ENCODE results near the gene GPC6.

GPC6 gene

DNA sequence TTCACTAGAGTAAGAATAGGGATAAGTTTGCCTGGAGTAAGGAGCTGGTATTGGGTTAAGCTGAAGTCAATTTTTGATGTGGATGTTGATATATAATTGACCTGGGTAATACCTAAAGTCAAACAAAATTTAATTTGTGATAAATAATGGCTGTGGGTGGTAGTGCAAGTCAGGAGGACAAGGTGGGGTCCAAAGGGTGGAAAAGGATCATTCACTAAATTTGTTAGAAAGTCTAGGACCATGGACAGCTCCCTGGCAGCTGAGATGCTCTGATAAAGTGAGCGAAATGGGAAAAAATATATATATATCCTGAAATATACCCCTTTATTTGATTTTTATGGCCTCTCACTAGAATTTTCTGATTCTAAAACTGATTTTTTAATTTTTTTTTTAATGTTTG lies 463.5 kb downstream of the GPC6 start:
- TF ChIP-seq, protein P1, sequence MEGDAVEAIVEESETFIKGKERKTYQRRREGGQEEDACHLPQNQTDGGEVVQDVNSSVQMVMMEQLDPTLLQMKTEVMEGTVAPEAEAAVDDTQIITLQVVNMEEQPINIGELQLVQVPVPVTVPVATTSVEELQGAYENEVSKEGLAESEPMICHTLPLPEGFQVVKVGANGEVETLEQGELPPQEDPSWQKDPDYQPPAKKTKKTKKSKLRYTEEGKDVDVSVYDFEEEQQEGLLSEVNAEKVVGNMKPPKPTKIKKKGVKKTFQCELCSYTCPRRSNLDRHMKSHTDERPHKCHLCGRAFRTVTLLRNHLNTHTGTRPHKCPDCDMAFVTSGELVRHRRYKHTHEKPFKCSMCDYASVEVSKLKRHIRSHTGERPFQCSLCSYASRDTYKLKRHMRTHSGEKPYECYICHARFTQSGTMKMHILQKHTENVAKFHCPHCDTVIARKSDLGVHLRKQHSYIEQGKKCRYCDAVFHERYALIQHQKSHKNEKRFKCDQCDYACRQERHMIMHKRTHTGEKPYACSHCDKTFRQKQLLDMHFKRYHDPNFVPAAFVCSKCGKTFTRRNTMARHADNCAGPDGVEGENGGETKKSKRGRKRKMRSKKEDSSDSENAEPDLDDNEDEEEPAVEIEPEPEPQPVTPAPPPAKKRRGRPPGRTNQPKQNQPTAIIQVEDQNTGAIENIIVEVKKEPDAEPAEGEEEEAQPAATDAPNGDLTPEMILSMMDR (IDR thresholded peaks at IDR 0.05; ENCODE audit: low read length): no peak
- no peak for TF ChIP-seq EZH2 (IDR thresholded peaks at IDR 0.05; ENCODE audit: borderline replicate concordance, low read length)
- Histone ChIP-seq H3K4me2 (ENCODE audit: low read length) (no peak overlapping the region), H3K36me3 (ENCODE audit: insufficient read depth, low read length) (no peaks in the 10 kb centered on the region), H3K9me2 (ENCODE audit: low read depth, low read length) (no peaks in the 10 kb centered on the region), H4K20me1 (ENCODE audit: insufficient read depth, low read length) (no peaks in the 10 kb centered on the region), H3K4me3 (ENCODE audit: low read depth, low read length, poor library complexity, severe bottlenecking) (no peak overlapping the region), H3K9me3 (ENCODE audit: low read length) (no peaks in the 10 kb centered on the region), H3K79me2 (ENCODE audit: insufficient read depth, low read length) (no peaks in the 10 kb centered on the region), H3F3A (ENCODE audit: insufficient read depth, low read length) (no peaks in the 10 kb centered on the region), H2AFZ (ENCODE audit: low read length) (no peak overlapping the region), H3K9ac (ENCODE audit: low read length) (no peak overlapping the region), H3K4me1 (ENCODE audit: insufficient read depth, low read length, severe bottlenecking) (no peaks in the 10 kb centered on the region), H3K27me3 (ENCODE audit: insufficient read depth, low read length) (no peaks in the 10 kb centered on the region), H3K27ac (ENCODE audit: low read depth, low read length, poor library complexity, severe bottlenecking) (no peak overlapping the region)

DNA sequence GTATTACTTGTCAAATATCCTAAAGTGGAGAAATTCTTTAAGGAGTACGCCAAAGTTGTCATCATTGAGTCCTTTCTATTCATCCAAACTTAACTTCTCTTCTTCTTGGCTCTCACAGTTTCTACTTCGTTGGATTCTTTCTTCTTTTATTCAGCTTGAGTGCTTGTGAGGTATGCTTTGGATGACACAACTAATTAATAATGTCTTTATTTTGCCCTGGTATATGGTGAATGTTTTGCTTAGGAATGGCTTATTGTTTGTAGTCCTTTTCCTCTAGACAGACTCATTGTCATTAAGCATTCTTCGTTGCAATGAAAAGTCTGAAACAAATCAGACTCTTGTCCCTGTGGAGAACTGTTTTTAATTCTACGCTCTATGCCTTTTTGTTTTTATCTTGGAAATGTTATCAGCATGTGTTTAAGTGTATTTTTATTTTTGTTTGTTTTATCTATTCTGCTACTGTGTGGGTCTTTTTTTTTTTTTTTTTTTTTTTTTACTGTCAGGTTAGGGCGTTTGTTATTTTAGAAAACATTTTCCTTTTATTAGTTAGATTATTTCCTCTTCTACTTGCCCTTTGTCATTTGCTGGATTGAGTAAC lies 471.5 kb downstream of the GPC6 start:
- TF ChIP-seq EZH2 (IDR thresholded peaks at IDR 0.05; ENCODE audit: borderline replicate concordance, low read length): no peak
- TF ChIP-seq, protein P1 (IDR thresholded peaks at IDR 0.05; ENCODE audit: low read length): no peak
- H3F3A ChIP-seq (ENCODE audit: insufficient read depth, low read length): no peaks in the 10 kb centered on the region

DNA sequence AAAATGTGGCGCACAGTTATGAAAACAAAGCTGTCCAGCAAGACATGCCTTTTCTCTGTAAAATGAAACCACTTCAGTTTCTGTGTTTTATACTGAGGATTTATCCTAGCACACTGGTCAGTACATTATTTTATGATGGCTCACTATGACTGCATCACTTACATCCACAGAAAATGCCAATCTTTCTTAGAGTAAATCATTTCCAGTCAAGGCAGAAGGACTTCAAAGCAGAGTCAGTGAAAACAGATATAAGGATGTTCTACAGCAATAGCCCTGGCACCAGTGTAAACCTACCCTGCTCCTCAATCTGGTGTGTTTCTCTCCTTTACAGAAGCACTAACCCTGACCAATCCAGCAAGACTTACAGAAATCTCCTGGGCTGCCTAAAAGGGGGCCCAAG lies 473.5 kb downstream of the GPC6 start:
- Histone ChIP-seq H4K20me1 (ENCODE audit: insufficient read depth, low read length) (no peaks in the 10 kb centered on the region), H3K36me3 (ENCODE audit: insufficient read depth, low read length) (no peaks in the 10 kb centered on the region), H3K4me2 (ENCODE audit: low read length) (no peak overlapping the region), H3K9ac (ENCODE audit: low read length) (no peak overlapping the region), H3K9me2 (ENCODE audit: low read depth, low read length) (no peaks in the 10 kb centered on the region), H3K27me3 (ENCODE audit: insufficient read depth, low read length) (no peaks in the 10 kb centered on the region), H3K4me3 (ENCODE audit: low read depth, low read length, poor library complexity, severe bottlenecking) (no peak overlapping the region), H3K27ac (ENCODE audit: low read depth, low read length, poor library complexity, severe bottlenecking) (no peak overlapping the region), H3K4me1 (ENCODE audit: insufficient read depth, low read length, severe bottlenecking) (no peaks in the 10 kb centered on the region), H2AFZ (ENCODE audit: low read length) (no peak overlapping the region), H3F3A (ENCODE audit: insufficient read depth, low read length) (no peaks in the 10 kb centered on the region), H3K79me2 (ENCODE audit: insufficient read depth, low read length) (no peaks in the 10 kb centered on the region), H3K9me3 (ENCODE audit: low read length) (no peaks in the 10 kb centered on the region)
- no peak for TF ChIP-seq EZH2 (IDR thresholded peaks at IDR 0.05; ENCODE audit: borderline replicate concordance, low read length)
- TF ChIP-seq, protein P1 (IDR thresholded peaks at IDR 0.05; ENCODE audit: low read length): no peak

More for the DNA sequence above, 471.5 kb downstream of the GPC6 start:
- H3K27ac ChIP-seq (ENCODE audit: low read depth, low read length, poor library complexity, severe bottlenecking): no peak overlapping the region
- no peaks in the 10 kb centered on the region for H3K4me1 ChIP-seq (ENCODE audit: insufficient read depth, low read length, severe bottlenecking)
- no peak overlapping the region for H3K9ac ChIP-seq (ENCODE audit: low read length)
- H3K4me3 ChIP-seq (ENCODE audit: low read depth, low read length, poor library complexity, severe bottlenecking): no peak overlapping the region
- no peaks in the 10 kb centered on the region for H3K36me3 ChIP-seq (ENCODE audit: insufficient read depth, low read length)
- no peak overlapping the region for H3K4me2 ChIP-seq (ENCODE audit: low read length)
- no peak overlapping the region for H2AFZ ChIP-seq (ENCODE audit: low read length)
- H3K9me3 ChIP-seq (ENCODE audit: low read length): no peaks in the 10 kb centered on the region
- H4K20me1 ChIP-seq (ENCODE audit: insufficient read depth, low read length): no peaks in the 10 kb centered on the region
- H3K79me2 ChIP-seq (ENCODE audit: insufficient read depth, low read length): no peaks in the 10 kb centered on the region
- no peaks in the 10 kb centered on the region for H3K9me2 ChIP-seq (ENCODE audit: low read depth, low read length)
- H3K27me3 ChIP-seq (ENCODE audit: insufficient read depth, low read length): no peaks in the 10 kb centered on the region

Measured in OCI-LY1 (cell line).